Activated T-helper 9 cell treated with anti-CD3 and anti-CD28 coated beads, Interleukin-2, amount 50 U/mL, for 16 hours (primary cell): ENCODE measurements around the gene KLB.
"Not testable (repeated sequence)": the region's sequence is repeated elsewhere in the genome, so short reads cannot be mapped to it uniquely, and the experiment has no call there.

Experiments
- DNase-seq: peaks from one replicate; pipeline ENCODE4 v3.0.0-alpha.2; 2020; ENCODE audit warnings: low read depth

KLB gene

DNA sequence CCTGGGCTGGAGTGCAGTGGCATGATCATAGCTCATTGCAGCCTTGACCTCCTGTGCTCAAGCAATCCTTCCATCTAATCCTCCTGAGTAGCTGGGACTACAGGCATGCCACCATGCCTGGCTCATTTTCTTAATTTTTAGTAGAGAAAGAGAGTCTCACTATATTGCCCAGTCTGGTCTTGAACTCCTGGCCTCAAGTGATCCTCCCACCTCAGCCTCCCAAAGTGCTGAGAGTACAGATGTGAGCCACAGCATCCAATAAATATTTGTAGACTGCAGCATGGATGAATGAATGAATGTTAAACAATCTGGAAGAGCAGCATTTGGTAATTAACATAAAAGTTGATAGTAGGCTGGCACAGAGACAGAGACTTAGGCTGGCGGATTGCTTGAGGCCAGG lies 20.0 kb downstream of the KLB start:
- no peak for DNase-seq

DNA sequence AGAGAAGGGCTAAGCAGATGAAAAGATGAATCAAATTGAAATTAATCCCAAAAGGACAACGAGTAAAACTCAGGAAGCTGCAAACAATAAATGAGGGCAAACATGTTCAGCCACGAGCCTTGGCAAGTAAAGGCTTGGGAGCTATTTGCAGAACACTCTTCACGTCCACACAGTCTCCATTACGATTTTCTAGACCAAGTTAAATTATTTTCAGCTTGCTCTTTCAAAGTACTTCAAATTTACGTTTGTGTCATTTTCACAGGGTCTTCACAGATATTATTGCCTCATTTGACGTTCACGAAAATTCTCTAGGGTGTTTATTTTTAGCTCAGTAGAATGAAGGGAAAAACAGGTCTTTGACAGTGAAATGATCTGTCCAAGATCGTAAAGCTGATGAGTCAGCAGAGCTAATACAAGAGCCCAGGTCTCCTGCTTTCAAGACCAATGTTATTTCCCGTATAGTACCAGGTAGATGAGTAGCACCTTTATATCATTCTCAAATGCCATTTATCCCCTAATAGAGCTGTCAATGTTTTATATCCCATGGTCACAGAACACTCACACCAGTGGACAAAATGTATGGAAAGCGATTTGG lies 20.9 kb downstream of the KLB start:
- DNase-seq = no peak

GRCh38 chr4:39429476-39430334 lies 23.0 kb downstream of the KLB start:
- DNase-seq = no peak

DNA sequence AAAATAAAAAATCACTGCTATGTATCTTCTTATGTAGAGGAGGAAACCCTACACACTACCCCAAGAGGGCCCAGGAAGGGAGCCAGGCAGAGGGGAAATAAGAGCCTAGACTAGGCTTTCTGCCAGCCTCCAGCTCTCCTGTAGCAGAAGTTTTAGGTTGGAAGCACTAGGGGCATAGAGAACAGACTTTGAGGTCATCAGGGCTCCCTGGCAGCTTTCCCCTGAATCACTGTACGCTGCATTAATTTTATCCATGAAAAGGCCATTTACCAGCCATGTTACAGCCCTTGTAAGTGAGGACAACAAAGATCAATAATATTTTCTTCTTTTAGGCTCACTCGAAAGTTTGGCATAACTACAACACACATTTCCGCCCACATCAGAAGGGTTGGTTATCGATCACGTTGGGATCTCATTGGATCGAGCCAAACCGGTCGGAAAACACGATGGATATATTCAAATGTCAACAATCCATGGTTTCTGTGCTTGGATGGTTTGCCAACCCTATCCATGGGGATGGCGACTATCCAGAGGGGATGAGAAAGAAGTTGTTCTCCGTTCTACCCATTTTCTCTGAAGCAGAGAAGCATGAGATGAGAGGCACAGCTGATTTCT lies 27.3 kb downstream of the KLB start:
- no peak for DNase-seq

- no peak for DNase-seq
Observed at GRCh38 chr4:39435659-39436563, 29.2 kb downstream of the KLB start.

DNA sequence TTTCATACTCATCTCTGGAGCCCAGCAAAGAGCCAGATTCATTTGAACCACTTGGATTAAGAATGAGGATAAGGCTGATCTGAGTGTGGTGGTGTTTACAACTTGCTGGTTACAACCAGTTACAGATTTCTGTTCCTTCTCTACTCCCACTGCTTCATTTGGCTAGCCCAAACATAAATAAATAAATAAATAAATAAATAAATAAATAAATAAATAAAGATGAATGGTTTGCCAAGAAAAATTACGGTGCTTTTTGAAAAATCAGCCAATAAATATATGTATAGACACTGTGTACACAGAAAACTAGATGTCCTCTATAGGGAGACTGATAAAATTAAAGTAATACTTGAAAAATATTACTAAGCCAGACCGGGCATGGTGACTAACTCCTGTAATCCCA lies 34.9 kb downstream of the KLB start:
- DNase-seq = no peak

DNA sequence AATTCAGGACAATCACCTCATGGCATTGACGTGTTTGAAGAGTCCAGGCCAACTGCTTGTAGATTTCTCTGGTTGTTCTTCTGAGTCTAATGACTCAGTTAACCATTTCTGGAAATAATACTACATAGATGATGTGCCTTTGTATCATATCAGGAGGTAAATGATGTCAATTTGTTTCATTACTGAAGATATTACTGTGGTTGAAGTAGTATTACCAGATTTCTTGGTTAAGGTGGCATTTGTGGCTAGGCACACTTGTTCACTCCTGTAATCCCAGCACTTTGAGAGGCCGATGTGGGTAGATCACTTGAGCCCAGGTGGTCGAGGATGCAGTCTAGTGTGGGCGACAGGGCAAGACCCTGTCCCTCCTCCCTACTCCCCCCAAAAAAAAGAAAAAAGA lies 36.3 kb downstream of the KLB start:
- DNase-seq = no peak

DNA sequence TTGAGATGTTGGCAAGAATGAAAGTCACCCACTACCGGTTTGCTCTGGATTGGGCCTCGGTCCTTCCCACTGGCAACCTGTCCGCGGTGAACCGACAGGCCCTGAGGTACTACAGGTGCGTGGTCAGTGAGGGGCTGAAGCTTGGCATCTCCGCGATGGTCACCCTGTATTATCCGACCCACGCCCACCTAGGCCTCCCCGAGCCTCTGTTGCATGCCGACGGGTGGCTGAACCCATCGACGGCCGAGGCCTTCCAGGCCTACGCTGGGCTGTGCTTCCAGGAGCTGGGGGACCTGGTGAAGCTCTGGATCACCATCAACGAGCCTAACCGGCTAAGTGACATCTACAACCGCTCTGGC lies 39.7 kb downstream of the KLB start:
- DNase-seq = no peak

- peak; percentile 47 for DNase-seq
Observed at GRCh38 chr4:39446842-39447573, 40.3 kb downstream of the KLB start.

DNA sequence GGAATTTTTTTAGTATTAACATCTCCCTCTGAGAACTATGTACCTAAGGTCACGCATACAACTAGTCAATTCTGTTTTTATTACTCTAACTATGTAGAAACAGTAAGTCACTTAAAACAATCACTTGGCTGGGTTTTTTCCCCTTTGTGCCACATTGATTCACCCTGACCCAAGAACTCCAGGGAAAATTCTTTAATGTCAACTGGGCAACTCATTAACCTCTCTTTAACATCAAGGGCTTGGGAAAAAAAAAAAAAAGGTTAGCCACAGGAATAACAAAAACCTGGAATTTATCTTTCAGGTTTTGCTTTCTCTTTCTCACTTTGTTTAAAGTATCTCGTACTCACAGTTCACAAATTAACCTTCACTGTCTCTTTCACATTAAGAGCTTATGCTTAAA lies 43.9 kb downstream of the KLB start:
- DNase-seq = no peak

DNA sequence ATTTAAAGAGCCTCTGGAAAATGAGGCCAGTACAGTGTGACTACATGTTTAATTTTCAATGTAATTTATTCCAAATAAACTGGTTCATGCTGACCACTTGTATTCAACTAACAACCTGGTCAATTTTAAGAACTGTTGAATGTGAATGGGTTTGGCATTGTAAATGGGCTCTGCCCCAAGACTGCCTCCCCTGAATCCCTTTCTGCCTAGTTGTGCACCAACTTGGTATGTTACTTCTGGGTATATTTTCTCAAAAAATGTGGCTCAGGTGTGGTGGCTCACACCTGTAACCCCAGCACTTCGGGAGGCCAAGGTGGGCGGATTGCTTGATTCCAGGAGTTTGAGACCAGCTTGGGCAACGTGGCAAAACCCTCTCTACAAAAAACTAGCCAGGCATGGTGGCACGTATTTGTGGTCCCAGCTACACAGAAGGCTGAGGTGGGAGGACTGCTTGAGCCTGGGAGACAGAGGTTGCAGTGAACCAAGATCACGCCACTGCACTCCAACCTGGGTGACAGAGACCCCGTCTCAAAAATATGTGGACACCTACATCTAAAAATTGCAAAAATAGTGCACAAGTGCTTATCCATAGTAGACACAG lies 44.8 kb downstream of the KLB start:
- DNase-seq = no peak

DNA sequence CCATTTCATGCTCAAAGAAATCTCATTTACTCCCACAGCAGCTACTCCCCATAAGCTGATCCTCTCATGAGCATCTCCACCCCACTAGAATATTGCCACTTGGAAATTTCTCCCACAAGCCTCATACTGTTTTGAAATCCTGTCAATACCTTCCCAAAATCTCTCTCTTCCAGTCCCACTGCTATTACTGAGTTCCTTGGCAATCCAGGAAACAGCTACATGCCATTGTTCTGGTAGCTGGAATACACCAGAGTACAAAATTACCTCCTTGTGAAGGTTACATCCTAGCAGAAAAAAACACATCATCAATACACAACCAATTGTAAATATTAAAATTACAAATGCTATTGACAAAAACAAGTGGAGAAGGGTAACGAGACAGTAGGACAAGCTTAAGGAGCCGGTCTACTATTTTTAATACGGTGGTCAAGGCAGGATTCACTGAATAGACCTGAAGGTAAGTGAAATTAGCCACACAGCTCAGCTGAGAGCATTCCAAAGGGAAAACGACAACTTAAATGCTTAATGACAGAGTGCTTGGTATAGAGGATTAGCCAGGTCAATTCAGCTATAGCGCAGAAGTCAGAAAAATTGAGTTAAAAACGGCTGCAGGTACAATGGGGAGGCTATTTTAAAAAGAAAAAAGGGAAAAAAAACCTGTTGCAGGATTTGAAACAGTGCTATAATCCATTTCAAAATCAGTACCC lies 45.6 kb downstream of the KLB start:
- DNase-seq = no peak

GRCh38 chr4:39452860-39453587 lies 46.3 kb downstream of the KLB start:
- no peak for DNase-seq

GRCh38 chr4:39453738-39454137 lies 47.0 kb downstream of the KLB start:
- no peak for DNase-seq

DNA sequence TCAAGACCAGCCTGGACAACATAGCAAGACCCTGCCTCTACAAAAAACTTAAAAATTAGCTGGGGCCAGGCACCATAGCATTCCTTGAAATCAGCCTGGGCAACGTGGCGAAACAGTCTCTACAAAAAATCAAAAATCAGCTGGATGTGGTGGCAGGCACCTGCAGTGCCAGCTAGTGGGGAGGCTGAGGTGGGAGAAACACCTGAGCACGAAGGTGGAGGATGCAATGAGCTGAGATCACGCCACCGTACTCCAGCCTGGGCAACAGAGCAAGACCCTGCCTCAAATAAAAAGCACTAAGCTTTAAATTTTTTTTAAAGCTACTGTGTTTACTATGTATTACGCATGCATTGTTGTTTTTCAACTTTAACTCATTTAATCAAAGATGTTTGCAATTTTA lies 48.8 kb downstream of the KLB start:
- DNase-seq = no peak

DNA sequence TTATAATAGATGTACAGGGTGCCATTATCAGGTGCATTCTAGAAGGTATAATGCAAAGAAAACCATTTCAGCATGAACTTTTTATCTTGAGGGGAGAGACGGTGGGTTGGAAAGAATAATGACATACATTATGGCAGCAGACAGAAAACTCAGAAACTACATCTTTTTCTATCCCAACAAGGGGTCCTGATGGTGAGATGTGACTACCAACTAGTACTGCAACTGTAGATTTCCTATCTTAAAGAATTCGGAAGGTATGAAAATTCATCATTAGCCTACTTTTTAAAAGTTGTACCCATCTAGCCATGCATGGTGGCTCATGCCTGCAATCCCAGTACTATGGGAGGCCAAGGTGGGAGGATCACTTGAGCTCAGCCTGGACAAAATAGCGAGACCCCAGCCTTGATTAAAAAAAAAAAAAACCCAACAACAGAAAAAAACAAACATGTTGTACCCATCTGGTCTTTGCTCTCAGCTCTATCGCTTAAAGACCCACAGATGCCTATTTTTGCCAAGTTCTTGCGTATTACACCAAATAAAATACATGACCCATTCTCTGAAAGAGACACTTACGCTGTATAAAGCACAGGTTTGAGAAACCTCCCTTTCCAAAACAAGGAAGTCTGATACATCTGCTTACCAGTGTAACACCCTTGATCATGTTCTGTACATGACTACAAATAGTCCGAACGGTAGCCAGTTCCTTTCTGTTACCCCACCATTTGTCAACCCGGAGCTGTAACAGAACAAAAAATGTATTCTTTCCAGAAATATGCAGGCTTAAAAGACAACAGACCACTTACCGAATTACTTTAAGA lies 50.4 kb downstream of the KLB start:
- DNase-seq = no peak

DNA sequence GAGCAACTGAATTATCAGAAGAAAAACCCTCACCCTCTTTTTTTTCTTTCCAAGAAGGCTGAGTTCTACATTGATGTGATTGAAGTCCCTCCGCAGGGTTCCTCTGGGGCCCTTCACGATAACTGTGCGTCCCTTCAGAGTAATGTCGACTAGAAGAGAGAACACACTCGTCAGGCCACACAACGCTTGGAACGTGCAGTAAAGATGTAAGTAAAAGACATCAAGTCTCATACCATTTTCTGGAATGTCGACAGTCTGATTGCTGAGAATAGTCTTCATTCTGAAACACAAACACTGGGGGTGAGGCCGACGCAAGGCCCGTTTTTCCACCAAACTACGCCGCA lies 51.4 kb downstream of the KLB start:
- not testable (repeated sequence) for DNase-seq

GRCh38 chr4:39458505-39459300 lies 52.0 kb downstream of the KLB start, which contains the start of the genes LIAS and RPL9:
LIAS (plus strand) TSS chr4:39459056; CDS start chr4:39459118, 62 bp downstream.
RPL9 (minus strand) TSS chr4:39458922; CDS start chr4:39458439, 483 bp downstream.
- peak; percentile 89 for DNase-seq
